H1 (cell line): ENCODE results near the gene THAP11. TPM values are rescaled to one million over a fixed set of nuclear protein-coding genes. Genes with fewer than 3 reads are reported as not detected.

Experiments
- CTCF ChIA-PET: fragments of 300-600 bp; sonication (Branson Sonifier 250); formaldehyde crosslinking; loops from one replicate; lab custom pipeline; 2021; ENCODE audit not compliant: partially characterized antibody; lab: Charles Lee
- POLR2A ChIA-PET: fragments of 300-600 bp; sonication (Branson Sonifier 250); formaldehyde crosslinking; loops from one replicate; lab custom pipeline; 2021; ENCODE audit warnings: inconsistent platforms; ENCODE audit not compliant: partially characterized antibody; lab: Charles Lee
- DNase-seq, 2 experiments: peaks; one replicate each; pipeline versions ENCODE4 v3.0.0 to v3.0.0-alpha.2; 2010 to 2022; ENCODE audit warnings: low spot score in 2 of 2, low read depth in 1 of 2, mixed read lengths in 1 of 2
- FAIRE-seq: peaks from 2 replicates; lab custom pipeline; 2011; peaks lifted over from hg19 to GRCh38; lab: Jason Lieb, UNC
- H2AFZ ChIP-seq: 2 replicates; pipeline ENCODE4 v1.8.1; 2012; ENCODE audit warnings: low read length, inconsistent platforms
- H2AK5ac ChIP-seq: 2 replicates; pipeline ENCODE4 v1.6.1; 2013; ENCODE audit warnings: low read depth, low read length
- H2BK120ac ChIP-seq: replicated peaks from 2 replicates; pipeline ENCODE3; 2013; ENCODE audit warnings: low read depth, low read length, inconsistent platforms
- H2BK12ac ChIP-seq: 2 replicates; pipeline ENCODE4 v1.6.1; 2013; ENCODE audit warnings: low read depth, low read length
- H2BK15ac ChIP-seq: 2 replicates; pipeline ENCODE4 v1.6.1; 2013; ENCODE audit warnings: low read length
- H2BK20ac ChIP-seq: 2 replicates; pipeline ENCODE4 v1.6.1; 2013; ENCODE audit warnings: low read length
- H2BK5ac ChIP-seq: 2 replicates; pipeline ENCODE4 v1.6.1; 2013; ENCODE audit warnings: low read depth, low read length
- H3K14ac ChIP-seq: 2 replicates; pipeline ENCODE4 v1.6.1; 2013; ENCODE audit warnings: inconsistent platforms; ENCODE audit not compliant: insufficient read length
- H3K18ac ChIP-seq: 2 replicates; pipeline ENCODE4 v1.6.1; 2013; ENCODE audit warnings: low read length; ENCODE audit errors: extremely low read depth
- H3K23ac ChIP-seq: 2 replicates; pipeline ENCODE4 v1.6.1; 2013; ENCODE audit warnings: inconsistent platforms; ENCODE audit not compliant: insufficient read length
- H3K23me2 ChIP-seq: 2 replicates; pipeline ENCODE4 v1.6.1; 2013; ENCODE audit warnings: low read depth, low read length
- H3K27ac ChIP-seq: 2 replicates; pipeline ENCODE4 v1.6.1; 2011; ENCODE audit warnings: low read depth, low read length, inconsistent platforms
- H3K27me3 ChIP-seq, 4 experiments: replicated peaks in 1 of 4; 1 replicate in 1 of 4; 2 replicates in 3 of 4; pipeline versions ENCODE4 v1.6.1 to v1.8.1; 2011 to 2013; ENCODE audit warnings: low read length in 3 of 4, mild to moderate bottlenecking in 3 of 4, inconsistent platforms in 2 of 4, mixed read lengths in 2 of 4, moderate library complexity in 1 of 4; ENCODE audit not compliant: control insufficient read depth in 3 of 4, insufficient read depth in 3 of 4; ENCODE audit errors: extremely low read depth in 1 of 4
- H3K36me3 ChIP-seq, 4 experiments: 2 replicates each; pipeline versions ENCODE4 v1.6.1 to v1.8.1; 2011 to 2013; ENCODE audit warnings: mild to moderate bottlenecking in 4 of 4, low read length in 3 of 4, moderate library complexity in 2 of 4, control low read depth in 1 of 4, inconsistent platforms in 1 of 4; ENCODE audit not compliant: insufficient read depth in 4 of 4, control insufficient read depth in 2 of 4
- H3K4ac ChIP-seq: replicated peaks from 2 replicates; pipeline ENCODE3; 2013; ENCODE audit warnings: low read length, low read depth, mixed read lengths, inconsistent platforms; ENCODE audit not compliant: insufficient read length
- H3K4me1 ChIP-seq, 4 experiments: replicated peaks in 1 of 4; 1 replicate in 1 of 4; 2 replicates in 3 of 4; pipeline versions ENCODE4 v1.6.1 to v1.8.1; 2011 to 2013; ENCODE audit warnings: low read length in 3 of 4, inconsistent platforms in 2 of 4, mixed read lengths in 1 of 4; ENCODE audit not compliant: insufficient read depth in 4 of 4, control insufficient read depth in 3 of 4
- H3K4me2 ChIP-seq, 2 experiments: 2 replicates each; pipeline versions ENCODE4 v1.6.1 to v1.8.1; 2011 to 2013; ENCODE audit warnings: low read depth in 2 of 2, low read length in 2 of 2, control low read depth in 1 of 2, inconsistent platforms in 1 of 2, mild to moderate bottlenecking in 1 of 2; ENCODE audit not compliant: insufficient read depth in 1 of 2
- H3K4me3 ChIP-seq, 4 experiments: fragments of 200-600, 300-600 bp in 1 of 4; sonication (generic), shearing (Covaris generic), sonication (Bioruptor Twin) in 1 of 4; 2 replicates each; pipeline versions ENCODE4 v1.5.1 to v1.8.1; 2011 to 2016; ENCODE audit warnings: low read length in 4 of 4, low read depth in 3 of 4, control low read depth in 2 of 4, inconsistent platforms in 2 of 4, mild to moderate bottlenecking in 2 of 4, mixed read lengths in 1 of 4, moderate library complexity in 1 of 4; ENCODE audit not compliant: insufficient read depth in 2 of 4; ENCODE audit errors: extremely low read depth in 1 of 4
- H3K56ac ChIP-seq: replicated peaks from 2 replicates; pipeline ENCODE3; 2013; ENCODE audit warnings: low read depth, mild to moderate bottlenecking, mixed read lengths, low read length, inconsistent platforms; ENCODE audit not compliant: insufficient read length
- H3K79me1 ChIP-seq: 2 replicates; pipeline ENCODE4 v1.6.1; 2013; ENCODE audit warnings: low read depth, low read length, control low read depth
- H3K79me2 ChIP-seq, 2 experiments: 2 replicates each; pipeline versions ENCODE4 v1.6.1 to v1.8.1; 2012 to 2013; ENCODE audit warnings: low read length in 2 of 2, mild to moderate bottlenecking in 2 of 2, inconsistent platforms in 1 of 2; ENCODE audit not compliant: insufficient read depth in 2 of 2, control insufficient read depth in 1 of 2
- H3K9ac ChIP-seq, 4 experiments: replicated peaks in 1 of 4; 1 replicate in 1 of 4; 2 replicates in 3 of 4; pipeline versions ENCODE4 v1.6.1 to v1.8.1; 2011 to 2013; ENCODE audit warnings: low read depth in 3 of 4, low read length in 3 of 4, control low read depth in 2 of 4, mild to moderate bottlenecking in 2 of 4, moderate library complexity in 2 of 4, inconsistent platforms in 1 of 4; ENCODE audit errors: extremely low read depth in 1 of 4
- H3K9me3 ChIP-seq, 2 experiments: 2 replicates each; pipeline versions ENCODE4 v1.6.1 to v1.8.1; 2012 to 2013; ENCODE audit warnings: mild to moderate bottlenecking in 2 of 2, moderate library complexity in 2 of 2, control low read depth in 1 of 2, inconsistent platforms in 1 of 2, low read depth in 1 of 2, low read length in 1 of 2, mixed read lengths in 1 of 2; ENCODE audit not compliant: insufficient read depth in 2 of 2
- H4K20me1 ChIP-seq, 2 experiments: replicated peaks in 1 of 2; 2 replicates each; pipeline versions ENCODE3 to v1.8.1; 2011 to 2013; ENCODE audit warnings: inconsistent platforms in 2 of 2, low read length in 2 of 2, mild to moderate bottlenecking in 1 of 2; ENCODE audit not compliant: insufficient read depth in 2 of 2, control insufficient read depth in 1 of 2
- H4K5ac ChIP-seq: 2 replicates; pipeline ENCODE4 v1.6.1; 2013; ENCODE audit warnings: low read length, low read depth, mixed read lengths, inconsistent platforms; ENCODE audit not compliant: insufficient read length
- H4K8ac ChIP-seq: 2 replicates; pipeline ENCODE4 v1.8.0; 2013; ENCODE audit warnings: mild to moderate bottlenecking, moderate library complexity, low read length, inconsistent platforms; ENCODE audit not compliant: insufficient read depth; ENCODE audit errors: extremely low read depth
- H4K91ac ChIP-seq: replicated peaks from 2 replicates; pipeline ENCODE3; 2013; ENCODE audit warnings: low read length, mixed read lengths, inconsistent platforms; ENCODE audit not compliant: insufficient read length
- CHD1 ChIP-seq: IDR thresholded peaks from 2 replicates; pipeline ENCODE4 v1.6.1; 2012; ENCODE audit warnings: low read depth, low read length, improper control_type of control experiment
- CHD2 ChIP-seq: IDR thresholded peaks from 2 replicates; pipeline ENCODE4 v1.6.1; 2012; ENCODE audit warnings: low read length, improper control_type of control experiment
- CTCF ChIP-seq, 3 experiments: IDR thresholded peaks; 1 replicate in 2 of 3; 2 replicates in 1 of 3; pipeline versions ENCODE4 v1.5.1 to v1.6.1; 2011; ENCODE audit warnings: low read length in 3 of 3, mild to moderate bottlenecking in 3 of 3, inconsistent platforms in 2 of 3, low read depth in 1 of 3, moderate library complexity in 1 of 3; ENCODE audit not compliant: insufficient read depth in 1 of 3; ENCODE audit errors: control extremely low read depth in 1 of 3
- FOSL1 ChIP-seq: IDR thresholded peaks from 2 replicates; pipeline ENCODE4 v1.6.1; 2011; ENCODE audit warnings: mild to moderate bottlenecking, low read depth, low read length, moderate library complexity; ENCODE audit not compliant: insufficient read depth
- GTF2F1 ChIP-seq: IDR thresholded peaks from 2 replicates; pipeline ENCODE4 v1.6.1; 2012; ENCODE audit warnings: low read depth, low read length, improper control_type of control experiment, borderline replicate concordance
- RNF2 ChIP-seq: fragments of 200-900, 300-1000 bp; sonication (generic); IDR thresholded peaks from 2 replicates; pipeline ENCODE4 v1.7.1; 2016; ENCODE audit warnings: borderline replicate concordance, low read depth, mild to moderate bottlenecking, antibody characterized with exemption, low read length; ENCODE audit not compliant: poor library complexity, severe bottlenecking; ENCODE audit errors: missing control alignments
- SRF ChIP-seq: IDR thresholded peaks from 2 replicates; pipeline ENCODE4 v1.6.1; 2011; ENCODE audit warnings: mild to moderate bottlenecking, low read depth, low read length, moderate library complexity
- ZNF274 ChIP-seq: IDR thresholded peaks from 2 replicates; pipeline ENCODE4 v1.7.0; 2012; ENCODE audit warnings: low read length, borderline replicate concordance; ENCODE audit errors: extremely low read depth
- WGBS, 2 experiments: shearing (Covaris generic) in 1 of 2; methylation state at CpG; one replicate each; pipeline versions ENCODE4 v1.1.6 to v1.1.7; 2013 to 2015; ENCODE audit warnings: low lambda C conversion rate in 2 of 2, mixed read lengths in 2 of 2, inconsistent platforms in 1 of 2, low coverage in 1 of 2, missing lambda C conversion rate in 1 of 2; ENCODE audit not compliant: insufficient replicate concordance in 2 of 2, insufficient coverage in 1 of 2, insufficient read length in 1 of 2; ENCODE audit errors: extremely low coverage in 1 of 2, missing lambda C conversion rate in 1 of 2; 5-methylcytosine and 5-hydroxymethylcytosine counted together
- polyA plus RNA-seq, 7 experiments: library from polyadenylated mRNA; depleted of rRNA in 3 of 7; stranded (reverse) in 5 of 7; unstranded in 2 of 7; fragments of >200 nt in 5 of 7; fragments of 200-250 nt in 2 of 7; gene quantifications; 1 replicate in 5 of 7; 2 replicates in 1 of 7; 4 replicates in 1 of 7; pipeline versions ENCODE4 v1.2.1 to v1.2.3, GENCODE V29; 2011 to 2013; ENCODE audit warnings: missing spikeins in 2 of 7, mixed read lengths in 2 of 7
- total RNA-seq: library from RNA; stranded (reverse); fragmentation: NEBNext Ultra II Directional; extraction: Animal tissue kit (Norgen Biotek cat#: 25700); gene quantifications from 2 replicates; pipeline ENCODE4 v1.2.1, GENCODE V29; 2021
- TF ChIP-seq, protein P1 (sequence below): IDR thresholded peaks from 2 replicates; pipeline ENCODE4 v1.6.1; 2012; ENCODE audit warnings: low read length, inconsistent platforms

THAP11 gene
- total and polyA plus RNA-seq, 2 of the 8 experiments (the other 6 are each of a cell fraction or from before 2014, with no cell fraction given) = 50.8 to 54.8 TPM

GRCh38 chr16:67869653-67870052 lies 27.5 kb downstream of the THAP11 start:
- H3K9ac ChIP-seq = no peak overlapping the region
- peaks cover 10% of the 10 kb centered on the region in 2 experiments for H4K20me1 ChIP-seq
- peaks cover 0 to 7% (median 3%) of the 10 kb centered on the region in 4 experiments; a peak in 3 of 7 replicates for H3K4me1 ChIP-seq
- H3K27me3 ChIP-seq = no peaks in the 10 kb centered on the region
- no peak overlapping the region for H3K56ac ChIP-seq
- no peak overlapping the region for H2BK20ac ChIP-seq
- no peak overlapping the region for H2BK5ac ChIP-seq
- no peak overlapping the region for H2BK15ac ChIP-seq
- no peak overlapping the region for H3K23ac ChIP-seq
- no peak overlapping the region for H4K5ac ChIP-seq
- no peak overlapping the region for H3K4me3 ChIP-seq
- no peak for FAIRE-seq
- 92% methylated on average over 7 of the region's 7 CpGs; no CpG with 5 or more reads in 1 of the 2 experiments for WGBS, 2 experiments
- ChIA-PET POLR2A (interaction anchor here (1.3 kb wide), 1 partner anchor 9 kb away, joined by 7 read pairs; no protein-coding TSS in a partner anchor), CTCF (interaction anchor here (0.7 to 12.2 kb wide), 6 partner anchors 22 to 197 kb away, joined by 3 to 123 read pairs (median 4); partner anchors contain the start of genes CENPT, CTRL and NUTF2)
- no peak overlapping the region for H3K18ac ChIP-seq
- no peak overlapping the region for H4K8ac ChIP-seq
- no peak overlapping the region for H3K14ac ChIP-seq
- no peak overlapping the region for H2BK120ac ChIP-seq
- no peak overlapping the region for H2BK12ac ChIP-seq
- H3K27ac ChIP-seq = no peak overlapping the region
- H4K91ac ChIP-seq = no peak overlapping the region
- H3K79me2 ChIP-seq = peaks cover 3 to 14% of the 10 kb centered on the region in 2 experiments; a peak in 3 of 4 replicates
- H3K79me1 ChIP-seq = peaks cover 7% of the 10 kb centered on the region
- peaks cover 14 to 50% (median 28%) of the 10 kb centered on the region in 4 experiments for H3K36me3 ChIP-seq
- H3K4ac ChIP-seq = no peak overlapping the region
- no peak for DNase-seq
- H3K9me3 ChIP-seq = no peaks in the 10 kb centered on the region
- peaks cover 2% of the 10 kb centered on the region; the same call in 1 of the 2 replicates for H3K23me2 ChIP-seq
- H2AFZ ChIP-seq = no peak overlapping the region
- H2AK5ac ChIP-seq = no peak overlapping the region
- no peak overlapping the region for H3K4me2 ChIP-seq
- TF ChIP-seq RNF2 = no peak
- TF ChIP-seq CHD2 = no peak
- TF ChIP-seq SRF = no peak
- TF ChIP-seq CHD1 = no peak
- TF ChIP-seq, protein P1, sequence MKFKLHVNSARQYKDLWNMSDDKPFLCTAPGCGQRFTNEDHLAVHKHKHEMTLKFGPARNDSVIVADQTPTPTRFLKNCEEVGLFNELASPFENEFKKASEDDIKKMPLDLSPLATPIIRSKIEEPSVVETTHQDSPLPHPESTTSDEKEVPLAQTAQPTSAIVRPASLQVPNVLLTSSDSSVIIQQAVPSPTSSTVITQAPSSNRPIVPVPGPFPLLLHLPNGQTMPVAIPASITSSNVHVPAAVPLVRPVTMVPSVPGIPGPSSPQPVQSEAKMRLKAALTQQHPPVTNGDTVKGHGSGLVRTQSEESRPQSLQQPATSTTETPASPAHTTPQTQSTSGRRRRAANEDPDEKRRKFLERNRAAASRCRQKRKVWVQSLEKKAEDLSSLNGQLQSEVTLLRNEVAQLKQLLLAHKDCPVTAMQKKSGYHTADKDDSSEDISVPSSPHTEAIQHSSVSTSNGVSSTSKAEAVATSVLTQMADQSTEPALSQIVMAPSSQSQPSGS = no peak
- TF ChIP-seq GTF2F1 = no peak
- no peak for TF ChIP-seq FOSL1
- TF ChIP-seq CTCF (IDR thresholded peaks at IDR 0.05; ENCODE audit: control extremely low read depth in 1 of 3, insufficient read depth in 1 of 3, low read depth in 1 of 3, low read length in 3 of 3) = no peak
- TF ChIP-seq ZNF274 = no peak
